SU-DHL-6 (cell line): ENCODE measurements around the gene GOLIM4.

ENCODE experiments used
- H2AFZ ChIP-seq: fragments of 200-600 bp; sonication (generic); 2 replicates; pipeline ENCODE4 v1.6.1; 2014; ENCODE audit warnings: low read depth, mild to moderate bottlenecking, moderate library complexity, mixed read lengths, antibody characterized with exemption, low read length; ENCODE audit not compliant: severe bottlenecking
- H3F3A ChIP-seq: fragments of 200-600 bp; shearing (Covaris generic); 2 replicates; pipeline ENCODE4 v1.6.0; 2016; ENCODE audit warnings: antibody characterized with exemption, mild to moderate bottlenecking; ENCODE audit not compliant: insufficient read depth
- H3K27ac ChIP-seq: fragments of 200-600 bp; sonication (generic); 2 replicates; pipeline ENCODE4 v1.5.1; 2016; ENCODE audit warnings: low read depth, mild to moderate bottlenecking, low read length, moderate library complexity, mixed read lengths
- H3K27me3 ChIP-seq: fragments of 200-600 bp; sonication (generic), shearing (Covaris generic); 2 replicates; pipeline ENCODE4 v1.6.0; 2014; ENCODE audit warnings: mild to moderate bottlenecking, low read length
- H3K36me3 ChIP-seq: fragments of 200-600 bp; sonication (generic); 2 replicates; pipeline ENCODE4 v1.6.1; 2014; ENCODE audit warnings: mild to moderate bottlenecking, low read length, mixed read lengths
- H3K4me2 ChIP-seq: fragments of 300-600, 200-600 bp; shearing (Covaris generic), sonication (generic); 2 replicates; pipeline ENCODE4 v1.6.0; 2014; ENCODE audit warnings: low read length, low read depth, mild to moderate bottlenecking; ENCODE audit not compliant: poor library complexity, severe bottlenecking
- H3K4me3 ChIP-seq: fragments of 200-600 bp; sonication (generic); 2 replicates; pipeline ENCODE4 v1.5.1; 2014; ENCODE audit warnings: antibody characterized with exemption, low read length, mild to moderate bottlenecking, mixed read lengths; ENCODE audit not compliant: insufficient read depth, poor library complexity, severe bottlenecking
- H3K79me2 ChIP-seq: fragments of 200-600 bp; sonication (generic); 2 replicates; pipeline ENCODE4 v1.6.1; 2014; ENCODE audit warnings: mild to moderate bottlenecking, low read length, moderate library complexity; ENCODE audit not compliant: insufficient read depth
- H3K9ac ChIP-seq: fragments of 200-600 bp; sonication (generic); 2 replicates; pipeline ENCODE4 v1.7.0; 2014; ENCODE audit warnings: mild to moderate bottlenecking, low read length
- H3K9me2 ChIP-seq: fragments of 200-600 bp; sonication (generic); replicated peaks from 2 replicates; pipeline ENCODE4 v1.6.1; 2014; ENCODE audit warnings: low read length; ENCODE audit not compliant: insufficient read depth
- H3K9me3 ChIP-seq: fragments of 200-600 bp; sonication (generic); 2 replicates; pipeline ENCODE4 v1.6.1; 2014; ENCODE audit warnings: low read length, mixed read lengths; ENCODE audit not compliant: insufficient read depth
- H4K20me1 ChIP-seq: fragments of 200-600 bp; sonication (generic); 2 replicates; pipeline ENCODE4 v1.6.1; 2014; ENCODE audit warnings: low read depth, mild to moderate bottlenecking, antibody characterized with exemption, low read length, moderate library complexity, mixed read lengths
- CTCF ChIP-seq: fragments of 200-600 bp; sonication (generic); IDR thresholded peaks from one replicate; pipeline ENCODE4 v1.5.1; 2017; ENCODE audit warnings: antibody characterized with exemption, mild to moderate bottlenecking, low read length, moderate library complexity; ENCODE audit not compliant: insufficient read depth, poor library complexity, severe bottlenecking
- EZH2phosphoT487 ChIP-seq: fragments of 200-600 bp; sonication (generic), shearing (Covaris generic); conservative IDR thresholded peaks from 2 replicates; pipeline ENCODE4 v1.6.1; 2018; ENCODE audit warnings: mild to moderate bottlenecking, antibody characterized with exemption, low read length, moderate library complexity, mixed read lengths

GOLIM4 gene

GRCh38 chr3:168049367-168049974 lies 46.3 kb downstream of the GOLIM4 start:
- peaks cover 8% of the 10 kb centered on the region; the same call in 1 of the 2 replicates for H4K20me1 ChIP-seq
- no peak overlapping the region for H3K27ac ChIP-seq
- no peaks in the 10 kb centered on the region for H3K9me3 ChIP-seq
- H3K36me3 ChIP-seq: no peaks in the 10 kb centered on the region
- peaks cover 19% of the 10 kb centered on the region for H3K79me2 ChIP-seq
- no peaks in the 10 kb centered on the region for H3K9me2 ChIP-seq
- H3K9ac ChIP-seq: no peak overlapping the region
- no peak overlapping the region for H2AFZ ChIP-seq
- H3K27me3 ChIP-seq: no peaks in the 10 kb centered on the region
- peaks cover 5% of the 10 kb centered on the region; the same call in 1 of the 2 replicates for H3F3A ChIP-seq
- H3K4me3 ChIP-seq: no peak overlapping the region
- TF ChIP-seq CTCF: no peak
- TF ChIP-seq EZH2phosphoT487: no peak
- H3K4me2 ChIP-seq: no peak overlapping the region

DNA sequence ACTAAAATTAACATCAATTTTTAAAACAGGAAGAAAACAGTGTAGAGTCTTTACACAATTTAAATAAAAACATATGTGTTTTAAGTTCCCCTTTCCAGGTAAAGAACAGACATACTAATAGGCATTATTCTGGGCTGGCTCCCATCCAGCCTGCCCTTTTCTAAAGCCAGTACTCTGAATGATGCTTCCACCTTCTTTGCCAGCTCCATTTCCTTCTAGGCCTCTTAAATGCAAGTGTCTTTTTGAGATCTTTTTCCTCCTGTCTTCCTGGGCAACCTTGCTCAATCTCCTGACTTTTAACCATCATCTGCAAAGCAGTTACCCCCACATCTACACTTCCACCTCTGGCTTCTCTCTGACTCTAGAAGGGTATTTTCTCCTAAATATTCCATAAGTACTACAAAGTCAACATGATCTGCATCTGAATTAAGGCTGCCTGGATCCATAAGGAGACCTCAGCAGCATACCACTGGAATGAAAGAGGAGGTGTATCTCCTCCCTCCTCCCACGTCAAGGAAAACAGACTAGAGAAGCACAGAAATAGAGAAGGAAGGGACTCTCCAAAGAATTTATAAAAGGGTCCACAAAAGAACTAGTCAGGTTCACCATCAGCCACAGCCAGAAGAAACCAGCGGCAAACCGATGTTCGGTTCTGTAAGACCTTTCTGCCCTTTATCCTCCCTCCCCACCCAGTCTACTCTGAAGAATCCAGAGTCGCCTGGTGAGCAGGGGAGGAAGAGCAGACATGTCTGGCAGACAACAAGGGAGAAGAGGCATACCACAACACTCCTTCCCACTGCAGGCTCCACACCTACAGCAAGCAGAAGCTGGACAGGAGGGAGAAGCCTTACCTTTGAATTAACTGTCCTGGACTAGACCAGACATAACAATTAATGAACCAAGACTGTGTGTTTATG lies 47.1 kb downstream of the GOLIM4 start:
- H3K9ac ChIP-seq: no peak overlapping the region

DNA sequence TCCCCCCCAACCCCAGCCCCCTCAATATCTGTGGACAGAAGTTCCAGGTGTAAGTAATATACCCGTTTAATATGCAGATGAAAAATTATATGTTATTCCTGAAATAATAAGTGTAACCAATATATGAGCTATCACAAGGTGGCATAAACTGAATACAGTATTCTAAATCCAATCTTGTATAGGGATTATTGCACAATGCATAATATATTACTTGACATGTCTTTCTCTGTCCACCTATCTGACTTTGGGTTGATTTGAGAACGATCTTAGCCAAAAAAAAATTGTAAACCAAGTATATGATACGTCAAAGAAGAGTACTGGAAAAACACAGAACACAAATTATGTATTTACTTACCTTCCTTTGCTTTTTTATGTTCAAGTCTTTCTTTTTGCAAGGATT lies 47.8 kb downstream of the GOLIM4 start:
- TF ChIP-seq EZH2phosphoT487 (no peak), CTCF (no peak)
- H3K27ac ChIP-seq: no peak overlapping the region
- H3K79me2 ChIP-seq: peaks cover 19% of the 10 kb centered on the region
- no peak overlapping the region for H3K4me2 ChIP-seq
- no peak overlapping the region for H3K4me3 ChIP-seq
- H3K9me3 ChIP-seq: no peaks in the 10 kb centered on the region
- H3F3A ChIP-seq: peaks cover 5% of the 10 kb centered on the region; the same call in 1 of the 2 replicates
- no peaks in the 10 kb centered on the region for H3K9me2 ChIP-seq
- no peak overlapping the region for H3K9ac ChIP-seq
- H4K20me1 ChIP-seq: peaks cover 4% of the 10 kb centered on the region; the same call in 1 of the 2 replicates
- 0 out of 2 replicates have a peak, but pooled peaks cover 2% of the 10 kb centered on the region for H3K36me3 ChIP-seq
- H3K27me3 ChIP-seq: no peaks in the 10 kb centered on the region
- H2AFZ ChIP-seq: no peak overlapping the region

More for the DNA sequence above, 47.1 kb downstream of the GOLIM4 start:
- Histone ChIP-seq H3K27me3 (no peaks in the 10 kb centered on the region), H3K4me3 (no peak overlapping the region), H3K36me3 (no peaks in the 10 kb centered on the region), H3K9me2 (no peaks in the 10 kb centered on the region), H3K9me3 (no peaks in the 10 kb centered on the region), H3K79me2 (peaks cover 19% of the 10 kb centered on the region), H2AFZ (no peak overlapping the region), H3K4me2 (no peak overlapping the region), H4K20me1 (peaks cover 8% of the 10 kb centered on the region; the same call in 1 of the 2 replicates), H3F3A (peaks cover 5% of the 10 kb centered on the region; the same call in 1 of the 2 replicates), H3K27ac (no peak overlapping the region)
- TF ChIP-seq EZH2phosphoT487: no peak
- TF ChIP-seq CTCF: no peak
